Measurements from ENCODE around the gene CDH23. TPM values are rescaled to one million over a fixed set of nuclear protein-coding genes. Genes with fewer than 3 reads are reported as not detected.

The CDH23 gene
- polyA plus RNA-seq, 2 donors, result 1.6 to 3.2 TPM

- peaks cover 32 to 56% of the 10 kb centered on the region in 2 donors for H3K4me1 ChIP-seq (ENCODE audit: control insufficient read depth in 2 of 2, insufficient read depth in 2 of 2, low read length in 1 of 2)
- H3K4me3 ChIP-seq (ENCODE audit: low read depth in 1 of 2, low read length in 2 of 2), result no peak overlapping the region
- peaks cover 0 to 6% of the 10 kb centered on the region in 2 donors for H3K36me3 ChIP-seq (ENCODE audit: control insufficient read depth in 2 of 2, insufficient read depth in 2 of 2, low read length in 1 of 2)
- peak overlapping the region; percentile 97 for H3K27ac ChIP-seq (ENCODE audit: low read depth in 2 of 2, low read length in 1 of 2)
- WGBS, 2 donors, result 12 to 31% methylated on average over 10 of the region's 10 CpGs
- no peaks in the 10 kb centered on the region for H3K27me3 ChIP-seq (ENCODE audit: control insufficient read depth in 1 of 2, insufficient read depth in 2 of 2, low read length in 2 of 2)
- no peaks in the 10 kb centered on the region for H3K9me3 ChIP-seq (ENCODE audit: control insufficient read depth in 2 of 2, insufficient read depth in 1 of 2, low read depth in 1 of 2, low read length in 1 of 2)
Measured at GRCh38 chr10:71766717-71767419, 370.1 kb downstream of the CDH23 start.

GRCh38 chr10:71767420-71768035 is 370.8 kb downstream of the CDH23 start:
- H3K4me3 ChIP-seq (ENCODE audit: low read depth in 1 of 2, low read length in 2 of 2), result no peak overlapping the region
- H3K4me1 ChIP-seq (ENCODE audit: control insufficient read depth in 2 of 2, insufficient read depth in 2 of 2, low read length in 1 of 2), result peaks cover 30 to 56% of the 10 kb centered on the region in 2 donors
- H3K9me3 ChIP-seq (ENCODE audit: control insufficient read depth in 2 of 2, insufficient read depth in 1 of 2, low read depth in 1 of 2, low read length in 1 of 2), result no peaks in the 10 kb centered on the region
- H3K36me3 ChIP-seq (ENCODE audit: control insufficient read depth in 2 of 2, insufficient read depth in 2 of 2, low read length in 1 of 2), result peaks cover 0 to 6% of the 10 kb centered on the region in 2 donors
- WGBS, 2 donors, result 35 to 46% methylated on average over 10 of the region's 10 CpGs
- peak overlapping the region; percentile 97 for H3K27ac ChIP-seq (ENCODE audit: low read depth in 2 of 2, low read length in 1 of 2)
- H3K27me3 ChIP-seq (ENCODE audit: control insufficient read depth in 1 of 2, insufficient read depth in 2 of 2, low read length in 2 of 2), result no peaks in the 10 kb centered on the region

- no peak overlapping the region for H3K4me3 ChIP-seq (ENCODE audit: low read depth in 1 of 2, low read length in 2 of 2)
- H3K4me1 ChIP-seq (ENCODE audit: control insufficient read depth in 2 of 2, insufficient read depth in 2 of 2, low read length in 1 of 2), result peaks cover 29 to 64% of the 10 kb centered on the region in 2 donors
- no peaks in the 10 kb centered on the region for H3K9me3 ChIP-seq (ENCODE audit: control insufficient read depth in 2 of 2, insufficient read depth in 1 of 2, low read depth in 1 of 2, low read length in 1 of 2)
- no peaks in the 10 kb centered on the region for H3K27me3 ChIP-seq (ENCODE audit: control insufficient read depth in 1 of 2, insufficient read depth in 2 of 2, low read length in 2 of 2)
- H3K36me3 ChIP-seq (ENCODE audit: control insufficient read depth in 2 of 2, insufficient read depth in 2 of 2, low read length in 1 of 2), result peaks cover 0 to 6% of the 10 kb centered on the region in 2 donors
- 36 to 40% methylated on average over 5 of the region's 5 CpGs for WGBS, 2 donors
- H3K27ac ChIP-seq (ENCODE audit: low read depth in 2 of 2, low read length in 1 of 2), result peak overlapping the region; percentile 97
Measured at GRCh38 chr10:71769279-71769823, 372.6 kb downstream of the CDH23 start.

GRCh38 chr10:71770255-71770654 is 373.5 kb downstream of the CDH23 start:
- Histone ChIP-seq H3K4me1 (ENCODE audit: control insufficient read depth in 2 of 2, insufficient read depth in 2 of 2, low read length in 1 of 2) (peaks cover 24 to 57% of the 10 kb centered on the region in 2 donors), H3K27me3 (ENCODE audit: control insufficient read depth in 1 of 2, insufficient read depth in 2 of 2, low read length in 2 of 2) (no peaks in the 10 kb centered on the region), H3K36me3 (ENCODE audit: control insufficient read depth in 2 of 2, insufficient read depth in 2 of 2, low read length in 1 of 2) (peaks cover 0 to 6% of the 10 kb centered on the region in 2 donors), H3K27ac (ENCODE audit: low read depth in 2 of 2, low read length in 1 of 2) (peak overlapping the region; percentile 97), H3K4me3 (ENCODE audit: low read depth in 1 of 2, low read length in 2 of 2) (no peak overlapping the region), H3K9me3 (ENCODE audit: control insufficient read depth in 2 of 2, insufficient read depth in 1 of 2, low read depth in 1 of 2, low read length in 1 of 2) (no peaks in the 10 kb centered on the region)
- WGBS, 2 donors, result 73 to 85% methylated on average over 3 of the region's 3 CpGs

- Histone ChIP-seq H3K27ac (ENCODE audit: low read depth in 2 of 2, low read length in 1 of 2) (peak overlapping the region; percentile 97), H3K36me3 (ENCODE audit: control insufficient read depth in 2 of 2, insufficient read depth in 2 of 2, low read length in 1 of 2) (peaks cover 0 to 5% of the 10 kb centered on the region in 2 donors), H3K27me3 (ENCODE audit: control insufficient read depth in 1 of 2, insufficient read depth in 2 of 2, low read length in 2 of 2) (no peaks in the 10 kb centered on the region), H3K4me3 (ENCODE audit: low read depth in 1 of 2, low read length in 2 of 2) (peak overlapping the region in 1 of 2 donors; percentile 3), H3K4me1 (ENCODE audit: control insufficient read depth in 2 of 2, insufficient read depth in 2 of 2, low read length in 1 of 2) (peaks cover 21 to 52% of the 10 kb centered on the region in 2 donors), H3K9me3 (ENCODE audit: control insufficient read depth in 2 of 2, insufficient read depth in 1 of 2, low read depth in 1 of 2, low read length in 1 of 2) (no peaks in the 10 kb centered on the region)
- 85 to 86% methylated on average over 3 of the region's 3 CpGs for WGBS, 2 donors
Measured at GRCh38 chr10:71770789-71771188, 374.1 kb downstream of the CDH23 start.

GRCh38 chr10:71771204-71771603 is 374.5 kb downstream of the CDH23 start:
- H3K4me3 ChIP-seq (ENCODE audit: low read depth in 1 of 2, low read length in 2 of 2), result peak overlapping the region; percentile 79 to 88
- 35 to 53% methylated on average over 2 of the region's 2 CpGs for WGBS, 2 donors
- H3K36me3 ChIP-seq (ENCODE audit: control insufficient read depth in 2 of 2, insufficient read depth in 2 of 2, low read length in 1 of 2), result peaks cover 0 to 3% of the 10 kb centered on the region in 2 donors
- no peaks in the 10 kb centered on the region for H3K27me3 ChIP-seq (ENCODE audit: control insufficient read depth in 1 of 2, insufficient read depth in 2 of 2, low read length in 2 of 2)
- peak overlapping the region; percentile 97 for H3K27ac ChIP-seq (ENCODE audit: low read depth in 2 of 2, low read length in 1 of 2)
- H3K9me3 ChIP-seq (ENCODE audit: control insufficient read depth in 2 of 2, insufficient read depth in 1 of 2, low read depth in 1 of 2, low read length in 1 of 2), result no peaks in the 10 kb centered on the region
- peaks cover 21 to 48% of the 10 kb centered on the region in 2 donors for H3K4me1 ChIP-seq (ENCODE audit: control insufficient read depth in 2 of 2, insufficient read depth in 2 of 2, low read length in 1 of 2)

GRCh38 chr10:71771821-71772617 is 375.3 kb downstream of the CDH23 start:
- WGBS, 2 donors, result 5 to 28% methylated on average over 2 of the region's 2 CpGs
- Histone ChIP-seq H3K36me3 (ENCODE audit: control insufficient read depth in 2 of 2, insufficient read depth in 2 of 2, low read length in 1 of 2) (peaks cover 0 to 3% of the 10 kb centered on the region in 2 donors), H3K9me3 (ENCODE audit: control insufficient read depth in 2 of 2, insufficient read depth in 1 of 2, low read depth in 1 of 2, low read length in 1 of 2) (no peaks in the 10 kb centered on the region), H3K4me1 (ENCODE audit: control insufficient read depth in 2 of 2, insufficient read depth in 2 of 2, low read length in 1 of 2) (peaks cover 21 to 41% of the 10 kb centered on the region in 2 donors), H3K27me3 (ENCODE audit: control insufficient read depth in 1 of 2, insufficient read depth in 2 of 2, low read length in 2 of 2) (no peaks in the 10 kb centered on the region), H3K27ac (ENCODE audit: low read depth in 2 of 2, low read length in 1 of 2) (peak overlapping the region; percentile 97), H3K4me3 (ENCODE audit: low read depth in 1 of 2, low read length in 2 of 2) (peak overlapping the region; percentile 79 to 88)

- Histone ChIP-seq H3K4me3 (ENCODE audit: low read depth in 1 of 2, low read length in 2 of 2) (peak overlapping the region; percentile 79 to 88), H3K4me1 (ENCODE audit: control insufficient read depth in 2 of 2, insufficient read depth in 2 of 2, low read length in 1 of 2) (peaks cover 16 to 33% of the 10 kb centered on the region in 2 donors), H3K27me3 (ENCODE audit: control insufficient read depth in 1 of 2, insufficient read depth in 2 of 2, low read length in 2 of 2) (no peaks in the 10 kb centered on the region), H3K9me3 (ENCODE audit: control insufficient read depth in 2 of 2, insufficient read depth in 1 of 2, low read depth in 1 of 2, low read length in 1 of 2) (no peaks in the 10 kb centered on the region), H3K36me3 (ENCODE audit: control insufficient read depth in 2 of 2, insufficient read depth in 2 of 2, low read length in 1 of 2) (peaks cover 0 to 3% of the 10 kb centered on the region in 2 donors), H3K27ac (ENCODE audit: low read depth in 2 of 2, low read length in 1 of 2) (peak overlapping the region; percentile 97)
- 11 to 26% methylated on average over 4 of the region's 4 CpGs for WGBS, 2 donors
Measured at GRCh38 chr10:71772832-71773220, 376.1 kb downstream of the CDH23 start.

All from esophagus (tissue), 2 donors.